ENCODE measurements around the gene RAD51B.

Gene RAD51B

DNA sequence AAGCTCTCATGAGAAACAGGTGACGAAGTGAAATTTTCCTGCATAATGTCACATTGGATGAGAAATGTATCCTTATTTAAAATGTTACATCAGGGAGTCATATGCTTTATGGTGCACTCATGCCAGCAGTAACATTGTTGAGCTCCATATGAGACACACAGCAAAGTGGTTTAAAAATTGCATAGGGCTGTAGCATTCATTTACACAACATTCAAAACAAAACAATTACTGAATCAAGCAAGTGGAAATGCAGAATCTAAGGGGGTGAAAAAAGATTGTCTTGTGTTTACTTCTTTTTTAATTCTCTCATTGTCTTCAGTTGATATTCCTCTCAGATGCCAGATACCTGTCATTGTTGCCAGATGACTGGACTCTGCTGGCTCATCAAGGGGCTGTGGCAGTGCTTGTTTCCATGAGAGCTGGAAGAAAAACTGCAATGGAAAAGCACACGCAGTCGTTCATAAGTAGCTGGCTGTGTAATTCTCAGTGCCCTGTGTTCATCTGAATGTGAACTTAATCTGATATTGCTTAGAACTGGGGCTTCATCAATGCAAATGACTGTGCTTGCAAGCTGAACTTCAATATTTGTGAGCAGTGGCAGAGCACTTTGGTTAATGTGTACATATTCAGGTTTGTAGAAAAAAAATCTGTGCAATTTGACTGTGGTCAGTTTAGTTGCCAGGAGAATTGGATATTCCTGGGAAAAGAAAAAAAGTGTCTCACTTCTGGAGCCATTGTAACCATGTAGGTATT, 305.6 kb downstream of the RAD51B start:
- peak; percentile 18 for DNase-seq

DNA sequence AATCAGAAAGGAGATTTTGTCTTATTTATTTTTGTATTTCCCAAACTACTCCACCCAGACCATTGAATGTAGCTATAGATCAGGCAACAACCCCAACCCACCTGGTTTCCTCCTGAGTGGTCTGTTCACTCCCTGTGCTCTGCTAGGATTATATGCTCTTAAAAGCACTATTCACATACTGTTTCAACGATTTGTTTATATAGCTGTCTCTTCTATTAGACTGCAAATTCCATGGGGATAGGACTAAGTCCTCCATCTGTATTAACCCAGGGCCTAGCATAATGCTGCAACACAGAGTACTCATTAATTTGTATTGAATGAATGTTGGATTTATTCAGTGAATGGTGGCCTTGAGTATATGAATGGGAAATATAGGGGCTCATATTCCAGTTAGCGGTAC, 307.6 kb downstream of the RAD51B start:
- DNase-seq, result no peak

DNA sequence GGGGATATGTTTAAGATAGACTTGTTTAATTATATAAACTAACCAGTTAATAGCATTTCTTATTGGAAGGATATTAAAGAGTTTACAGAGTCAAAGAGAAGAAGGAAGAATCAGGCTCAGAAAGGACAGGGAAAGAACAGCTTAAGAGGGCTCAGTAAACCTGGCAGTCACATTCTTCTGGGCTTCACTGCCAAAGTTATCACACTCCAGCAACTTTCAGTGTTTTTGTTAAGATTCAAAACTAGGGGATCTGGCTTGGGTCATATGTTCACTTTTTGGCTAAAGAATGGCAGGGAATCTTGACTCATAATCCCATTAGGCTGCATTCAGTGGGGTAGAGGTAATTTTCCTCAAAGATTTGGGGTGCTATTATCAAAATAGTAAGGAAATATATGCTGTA, 312.3 kb downstream of the RAD51B start:
- no peak for DNase-seq

DNA sequence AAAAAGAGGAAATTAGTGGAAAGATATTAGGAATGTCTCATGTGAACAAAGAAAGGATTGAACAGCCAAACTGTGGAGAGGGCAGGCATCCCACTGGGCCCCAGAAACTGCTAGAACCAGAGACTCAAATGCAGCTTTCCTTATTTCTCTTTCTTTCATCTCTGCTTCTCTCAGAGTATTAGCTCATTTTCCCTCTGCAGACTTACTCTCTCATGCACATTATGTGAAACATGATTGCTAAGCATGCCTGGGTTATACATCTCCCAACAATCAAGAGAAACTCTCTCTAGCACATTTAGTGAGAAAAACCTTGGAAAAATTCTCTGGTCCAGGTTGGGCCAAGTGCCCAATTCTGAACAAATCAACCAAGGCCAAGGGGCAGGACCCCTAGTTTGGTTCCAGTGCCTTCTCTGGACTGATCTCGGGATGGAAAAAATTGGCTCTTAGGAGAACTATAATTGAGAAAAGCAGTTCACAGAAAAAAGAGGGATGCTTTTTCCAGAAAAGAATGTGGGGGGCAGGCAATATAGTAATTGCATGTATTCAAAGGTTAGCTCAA, 313.1 kb downstream of the RAD51B start:
- no peak for DNase-seq

DNA sequence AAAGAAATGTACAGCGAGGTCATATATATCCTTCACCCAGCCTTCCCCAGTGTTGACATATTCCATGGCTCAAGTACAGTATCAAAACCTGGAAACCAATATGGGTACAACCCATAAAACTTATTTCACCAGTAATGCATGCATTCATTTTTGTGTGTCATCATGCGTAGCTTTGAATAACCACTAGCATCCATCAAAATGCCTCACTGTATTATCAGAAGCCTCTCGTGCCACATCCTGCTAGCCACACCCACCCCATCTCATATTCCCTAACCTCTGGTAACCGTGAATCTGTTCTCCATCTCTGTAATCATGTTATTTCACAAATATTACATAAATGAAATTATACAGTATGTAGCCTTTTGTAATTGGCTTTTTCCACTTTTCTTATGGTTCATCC, 314.3 kb downstream of the RAD51B start:
- DNase-seq, result no peak

DNA sequence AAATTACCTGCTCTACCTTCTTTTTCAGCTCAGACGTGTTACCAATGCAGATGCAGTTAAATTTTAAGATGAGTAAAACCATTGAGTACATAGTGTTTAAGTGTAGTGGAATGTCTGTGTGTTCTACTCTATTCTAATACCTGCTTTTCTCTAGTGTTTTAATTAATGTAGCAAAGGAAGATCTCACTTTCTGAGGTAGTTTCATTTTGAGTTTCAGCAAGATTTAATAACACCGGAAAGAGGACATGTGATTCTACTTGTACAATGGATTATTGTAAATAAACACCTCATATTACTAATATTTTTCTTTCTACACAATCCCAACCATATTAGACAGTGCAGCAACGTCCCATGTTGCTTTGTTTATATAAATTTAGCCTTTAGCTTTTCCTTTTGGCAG, 315.4 kb downstream of the RAD51B start:
- no peak for DNase-seq

DNA sequence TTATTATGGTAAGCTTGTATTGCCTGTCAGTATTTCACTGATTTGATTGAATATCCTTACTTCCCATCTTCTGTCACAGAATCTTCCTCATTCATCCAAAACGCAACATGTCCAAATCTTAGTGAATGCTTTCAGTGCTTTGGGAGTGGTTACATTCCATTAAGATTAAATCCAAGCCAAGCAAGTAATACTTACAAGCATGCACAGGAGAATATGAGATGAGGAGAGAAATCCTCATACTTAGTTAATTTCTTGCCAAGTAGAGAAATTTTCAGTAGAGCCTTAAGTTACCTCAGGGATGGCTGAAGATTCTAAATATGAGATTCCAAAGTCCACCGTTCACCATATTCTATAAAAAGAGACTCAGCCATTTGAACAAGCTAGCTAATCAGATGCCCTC, 316.0 kb downstream of the RAD51B start:
- no peak for DNase-seq

DNA sequence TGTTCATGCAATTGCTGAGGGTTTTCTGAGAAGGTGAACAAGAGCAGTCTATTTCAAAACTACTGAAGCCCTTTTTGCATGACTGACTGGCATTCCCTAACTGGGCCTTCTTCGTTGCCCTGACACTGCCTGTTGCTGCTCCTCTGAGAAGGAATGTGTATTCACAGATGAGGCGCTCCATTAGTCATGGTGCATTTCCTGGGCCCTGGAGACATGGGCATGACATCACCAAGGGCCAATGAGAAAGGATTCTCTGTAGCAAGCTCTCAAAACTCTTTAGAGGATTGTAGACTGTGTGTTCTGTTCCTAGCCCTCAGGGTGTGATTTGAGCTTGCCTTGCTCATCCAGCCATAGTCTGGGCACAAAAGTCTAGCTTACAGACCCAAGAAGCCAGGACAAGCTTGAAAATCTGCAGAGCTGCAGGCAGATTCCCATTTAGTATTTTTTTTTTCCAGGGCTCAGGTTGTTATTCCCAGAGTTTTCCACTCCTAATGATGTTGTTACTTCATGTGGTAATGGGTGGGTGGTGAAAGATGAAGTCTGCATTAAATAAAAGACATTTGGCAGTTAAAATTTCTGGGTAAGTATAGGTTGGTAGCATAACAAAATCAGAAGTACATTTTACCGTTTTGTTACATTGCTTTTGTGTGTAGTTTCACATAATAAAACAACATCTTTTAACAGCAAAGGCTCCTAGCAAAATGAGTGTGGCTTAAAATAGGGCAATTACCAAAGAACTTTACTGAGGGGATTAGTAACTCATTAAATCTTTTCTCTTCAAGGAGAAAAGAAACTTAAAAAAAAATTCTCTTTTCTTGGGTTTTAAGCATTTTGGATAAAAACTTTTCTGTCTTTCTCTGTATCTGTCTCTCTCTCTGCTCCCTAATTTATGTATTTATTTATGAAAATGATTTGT, 318.4 kb downstream of the RAD51B start:
- peak; percentile 27 for DNase-seq

DNA sequence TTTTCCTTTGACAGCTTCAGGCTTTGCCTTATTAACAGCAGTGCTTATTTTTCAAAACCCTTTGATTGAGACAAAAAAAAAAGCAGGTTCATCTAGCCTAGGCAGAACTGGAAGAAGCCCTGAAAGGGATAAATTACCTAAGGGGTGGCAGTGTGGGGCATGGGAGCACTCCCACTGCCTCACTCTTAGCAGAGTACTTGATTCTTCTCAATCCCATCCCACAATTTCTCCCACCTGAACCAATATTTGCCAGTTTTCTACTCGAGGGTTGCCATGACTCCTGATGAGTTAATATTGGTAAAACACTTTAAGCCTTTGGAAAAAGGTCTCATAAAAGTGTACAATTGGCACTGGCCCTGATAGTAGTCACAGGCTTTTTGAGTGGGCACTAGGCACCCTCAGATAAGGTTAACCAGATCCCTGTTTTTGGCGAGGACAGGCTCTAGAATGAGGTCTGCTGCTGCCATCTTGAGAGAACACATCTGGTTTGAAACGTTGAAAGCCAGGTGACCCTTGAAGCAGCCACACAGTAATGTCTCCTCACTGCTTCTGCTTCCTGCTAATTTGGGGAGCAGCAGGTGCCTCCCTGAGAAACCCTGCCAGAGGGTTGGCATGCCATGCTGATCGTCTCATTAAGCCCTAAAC, 320.0 kb downstream of the RAD51B start:
- DNase-seq, result no peak

DNA sequence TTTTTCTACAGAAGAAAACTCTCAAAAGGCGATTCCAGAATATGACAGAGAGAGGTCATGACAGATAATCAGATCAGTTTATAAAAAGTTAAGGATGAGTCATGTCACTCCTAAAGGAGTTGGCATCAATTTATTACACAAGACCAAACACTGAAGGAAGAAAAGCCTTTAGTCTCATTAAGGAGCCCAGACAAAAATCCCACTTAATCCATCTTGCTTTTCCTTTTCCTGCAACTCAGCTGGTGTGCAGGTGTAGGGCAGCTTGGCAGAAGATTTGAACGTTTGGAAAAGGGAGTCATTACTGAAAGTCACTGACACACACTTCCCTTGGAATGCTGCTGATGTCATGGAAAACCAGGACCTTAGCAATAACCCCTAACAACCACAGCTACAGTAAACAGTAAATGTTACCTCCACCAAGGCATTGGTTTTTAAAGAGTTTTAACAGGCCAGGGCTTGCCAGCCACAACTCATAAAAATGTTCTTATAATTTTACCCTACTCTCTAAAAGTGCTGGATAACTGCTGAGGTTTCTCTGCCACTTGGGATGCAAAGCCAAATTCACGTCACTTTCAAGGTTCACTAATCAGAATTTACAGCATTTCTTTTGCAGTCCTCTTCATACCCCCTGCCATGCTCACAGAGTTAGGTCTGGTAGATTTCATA, 320.6 kb downstream of the RAD51B start:
- no peak for DNase-seq

DNA sequence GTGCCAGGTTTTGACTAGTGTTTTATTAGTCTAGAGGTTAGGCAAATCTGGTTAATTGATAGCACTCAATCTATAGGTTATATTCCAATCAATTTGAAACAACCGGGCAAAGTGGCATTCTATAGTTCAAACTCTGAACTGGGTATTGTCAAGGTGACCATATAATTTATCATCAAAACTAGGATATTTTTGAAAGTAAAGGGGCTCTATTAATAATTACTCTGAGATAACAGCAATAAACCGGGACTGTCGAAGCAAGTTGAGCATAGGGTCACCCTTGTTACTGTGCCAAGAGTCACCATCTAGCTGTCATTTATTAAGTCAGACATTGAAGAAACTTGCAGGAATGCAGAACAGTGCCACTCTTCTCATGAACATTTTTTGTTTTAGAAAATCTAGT, 321.2 kb downstream of the RAD51B start:
- no peak for DNase-seq

DNA sequence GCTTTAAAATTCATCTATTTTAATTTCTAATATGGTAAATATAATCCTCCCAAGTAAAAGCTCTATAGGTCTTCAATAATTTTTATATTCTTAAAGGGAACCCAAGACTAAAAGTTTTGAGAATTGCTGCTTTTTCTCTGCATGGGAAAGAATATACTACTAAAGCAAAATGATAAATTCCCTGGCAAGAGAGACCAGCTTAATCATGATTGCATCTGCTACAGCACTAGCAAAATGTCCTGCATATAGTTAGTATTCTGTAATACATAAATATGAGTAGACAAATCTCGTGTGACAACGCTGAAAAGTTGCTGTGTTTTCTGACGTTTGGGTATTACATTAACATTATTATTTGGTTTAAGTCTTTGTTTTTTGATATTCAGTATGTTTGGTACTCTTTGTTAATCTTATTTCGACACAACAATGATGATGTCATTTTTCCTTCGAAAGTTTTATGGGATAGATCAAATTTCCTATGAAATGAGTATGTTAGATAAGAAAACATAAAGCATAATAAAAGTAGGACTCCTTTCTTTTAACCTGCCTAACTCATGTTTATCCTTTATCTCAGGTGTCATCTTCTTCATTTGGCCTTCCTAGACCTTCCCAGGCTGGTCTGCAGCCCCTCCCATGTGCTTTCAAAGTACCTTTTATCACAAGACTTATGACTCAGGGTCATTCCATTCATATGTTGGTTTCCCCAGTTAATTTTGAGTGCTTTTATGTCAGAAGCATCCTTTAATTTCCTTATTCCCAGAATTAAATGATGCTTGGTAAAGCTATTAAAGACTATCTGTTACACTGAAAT, 321.9 kb downstream of the RAD51B start:
- no peak for DNase-seq

DNA sequence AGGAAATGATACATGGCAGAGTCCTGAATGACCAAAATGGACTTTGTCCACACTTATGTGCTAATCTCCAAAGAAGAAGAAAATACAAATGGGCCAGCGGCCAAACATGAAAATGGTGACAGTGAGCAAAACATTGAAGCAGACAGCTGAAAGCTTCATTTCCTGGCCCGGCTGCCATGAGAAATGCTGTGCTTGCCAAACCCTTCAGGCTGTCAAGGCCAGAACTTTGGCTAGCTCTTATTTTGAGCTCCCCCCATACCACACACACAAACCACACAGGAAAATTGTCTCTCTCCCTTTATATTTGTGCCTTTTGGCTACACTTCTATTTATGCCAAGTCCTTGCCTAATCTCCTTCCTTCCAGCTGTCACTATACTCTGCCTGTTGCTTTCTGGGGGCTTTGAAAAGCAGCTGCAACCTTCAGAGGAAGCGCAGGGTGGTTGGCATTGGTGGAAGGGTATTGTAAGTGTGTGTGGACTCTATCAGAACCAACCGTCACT, 323.8 kb downstream of the RAD51B start:
- no peak for DNase-seq

DNA sequence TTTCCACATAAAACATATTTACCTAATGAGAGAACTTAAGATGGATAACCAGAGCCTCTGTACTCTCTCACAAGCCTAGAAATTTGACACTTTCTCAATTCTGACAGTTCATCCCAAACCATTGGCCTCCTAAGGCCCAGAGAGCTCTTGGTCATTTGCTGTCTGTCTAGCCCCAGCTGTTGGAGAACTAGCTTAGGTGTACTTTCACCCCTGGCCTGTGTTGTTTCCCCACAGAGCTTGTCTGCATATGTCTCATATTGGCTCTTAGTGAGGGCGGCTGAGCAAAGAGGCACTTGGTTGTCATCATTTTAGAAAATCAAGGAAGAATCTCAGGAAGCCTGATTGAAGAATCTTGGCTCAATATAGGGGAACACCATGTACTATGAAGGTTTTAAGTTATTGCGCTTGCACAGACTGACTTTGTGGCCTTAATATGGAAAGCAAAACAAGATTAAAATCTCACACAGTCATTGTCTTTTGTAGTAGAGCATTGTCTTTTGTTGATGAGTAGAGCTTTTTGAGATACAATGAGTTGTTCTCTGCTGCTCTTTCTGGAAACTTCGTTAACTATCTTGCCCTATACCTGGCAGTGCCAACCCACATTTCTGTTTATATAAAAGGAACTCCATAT, 324.6 kb downstream of the RAD51B start:
- no peak for DNase-seq

DNA sequence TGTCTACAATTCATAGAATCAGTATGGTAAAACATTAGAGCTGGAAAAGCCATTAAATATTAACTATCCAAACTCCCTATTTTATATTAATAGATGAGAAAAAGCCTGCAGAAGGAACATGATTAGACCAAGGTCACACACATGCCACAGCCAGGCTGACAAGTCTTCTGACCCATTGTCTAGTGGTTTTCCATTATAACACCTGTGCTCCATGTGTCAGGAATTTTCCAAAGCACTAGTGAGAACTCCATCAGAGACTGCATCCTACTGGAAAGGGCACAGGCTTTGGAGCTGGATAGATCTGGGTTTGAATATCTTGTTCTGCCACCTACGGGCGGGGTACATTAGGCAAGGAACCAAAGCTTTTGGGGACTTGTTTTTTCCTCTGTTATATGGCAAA, 325.5 kb downstream of the RAD51B start:
- DNase-seq, result no peak

DNA sequence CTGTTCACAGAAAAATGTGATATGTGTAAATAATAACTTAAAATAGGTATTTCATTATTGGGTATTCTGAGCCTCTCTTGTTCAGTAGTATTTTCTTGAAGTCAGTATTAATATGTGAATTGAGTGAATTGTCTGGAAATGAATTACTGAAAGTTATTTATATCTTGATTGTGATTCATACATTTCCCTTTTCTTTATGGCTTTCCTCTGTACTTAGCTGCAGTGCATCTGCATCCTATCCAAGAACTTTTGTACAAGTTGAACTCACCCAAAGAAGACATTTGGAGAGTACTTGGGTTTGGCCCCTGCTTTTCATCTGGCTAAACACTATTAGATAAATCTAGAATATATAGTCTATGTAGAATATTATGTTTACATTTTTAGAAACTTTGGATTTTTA, 326.0 kb downstream of the RAD51B start:
- no peak for DNase-seq

DNA sequence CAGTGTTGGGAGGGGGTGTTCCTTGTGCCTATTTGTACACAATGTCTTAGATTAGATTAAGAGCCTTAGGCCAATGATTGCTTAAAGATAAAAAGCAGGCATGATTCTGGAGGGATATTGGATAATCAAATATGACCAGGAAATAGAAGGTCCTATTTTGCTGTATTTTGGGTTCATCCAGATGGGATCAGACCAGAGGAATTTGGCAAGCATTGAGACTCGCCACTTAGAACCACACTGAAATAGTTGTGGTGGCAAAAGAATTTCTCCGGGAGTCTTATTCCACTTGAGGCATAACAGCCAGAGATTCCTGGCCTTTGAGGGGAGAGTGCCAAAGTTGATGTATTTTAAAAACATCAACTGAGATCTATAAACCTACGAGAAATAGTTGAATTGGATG, 327.2 kb downstream of the RAD51B start:
- no peak for DNase-seq

DNA sequence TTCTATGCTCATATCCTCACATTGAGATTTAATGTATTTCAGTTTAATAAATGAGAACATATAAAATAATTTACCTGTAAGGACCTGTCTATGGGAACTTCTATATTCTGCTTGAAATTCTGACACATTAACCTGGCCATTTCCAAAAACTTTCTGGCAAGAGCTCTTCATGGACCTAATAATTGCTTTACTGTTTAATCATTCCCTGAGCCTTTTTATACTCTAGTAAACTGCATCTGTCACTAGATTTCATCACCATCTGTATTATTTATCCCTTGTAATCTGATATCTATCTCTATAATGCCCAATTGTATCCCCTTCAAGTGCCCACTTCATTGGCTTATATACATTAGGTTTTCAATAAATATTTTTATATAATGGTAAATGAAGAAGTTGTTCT, 327.7 kb downstream of the RAD51B start:
- DNase-seq, result no peak

DNA sequence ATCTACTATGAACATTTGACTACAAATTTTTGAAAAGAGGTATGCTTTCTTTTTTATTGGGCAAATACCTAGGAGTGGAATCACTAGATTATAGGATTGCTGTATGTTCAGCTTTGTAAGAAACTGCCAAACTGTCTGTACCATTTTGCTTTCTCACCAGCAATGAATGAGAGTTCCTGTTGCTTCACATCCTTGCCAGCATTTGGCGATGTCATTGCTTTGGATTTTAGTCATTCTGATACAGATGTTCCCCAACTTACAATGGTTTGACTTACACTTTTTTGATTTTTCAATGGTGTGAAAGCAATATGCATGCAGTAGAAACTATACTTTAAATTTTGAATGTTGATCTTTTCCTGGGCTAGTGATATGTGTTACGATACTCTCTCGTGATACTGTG, 328.7 kb downstream of the RAD51B start:
- no peak for DNase-seq

DNA sequence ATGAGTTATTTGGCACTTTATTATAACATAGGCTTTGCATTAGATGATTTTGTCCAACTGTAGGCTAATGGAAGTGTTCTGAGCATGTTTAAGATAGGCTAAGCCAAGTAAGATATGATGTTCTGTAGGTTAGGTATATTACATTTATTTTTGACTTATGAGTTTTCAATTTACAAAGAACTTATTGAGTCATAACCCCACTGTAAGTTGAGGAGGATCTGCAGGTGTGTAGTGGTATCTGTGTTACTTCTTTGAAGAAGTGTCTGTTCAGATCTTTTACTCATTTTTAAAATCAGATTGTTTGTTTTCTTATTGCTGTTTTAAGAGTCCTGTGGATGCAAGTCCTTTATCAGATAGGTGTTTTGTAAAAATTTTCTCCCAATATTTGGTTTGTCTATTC, 329.2 kb downstream of the RAD51B start:
- DNase-seq, result no peak

DNA sequence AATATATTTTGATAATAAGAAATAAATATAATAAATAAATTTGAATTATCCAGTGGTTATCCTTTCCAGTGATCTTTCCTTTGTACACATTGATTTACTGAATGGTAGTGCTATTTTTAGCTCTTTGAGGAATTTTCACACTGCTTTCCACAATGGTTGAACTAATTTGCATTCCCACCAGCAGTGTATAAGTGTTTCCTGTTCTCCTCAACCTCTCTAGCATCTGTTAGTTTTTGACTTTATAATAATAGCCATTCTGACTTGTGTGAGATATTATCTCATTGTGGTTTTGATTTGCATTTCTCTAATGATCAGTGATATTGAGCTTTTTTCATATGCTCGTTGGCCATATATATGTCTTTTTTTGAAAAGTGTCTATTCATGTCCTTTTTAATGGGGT, 333.7 kb downstream of the RAD51B start:
- no peak for DNase-seq

Data from stimulated activated CD4-positive, alpha-beta T cell treated with anti-CD3 and anti-CD28 coated beads, Interleukin-1b, Interleukin-23, amount 100 ng/mL, for 48 hours (primary cell).